Activated CD8-positive, alpha-beta memory T cell treated with anti-CD3 and anti-CD28 coated beads, Interleukin-2, amount 50 U/mL, for 4 hours (primary cell): ENCODE results near the gene MTM1.

ENCODE experiments used
- DNase-seq: peaks from one replicate; pipeline ENCODE4 v3.0.0-alpha.2; 2020

Gene MTM1

DNA sequence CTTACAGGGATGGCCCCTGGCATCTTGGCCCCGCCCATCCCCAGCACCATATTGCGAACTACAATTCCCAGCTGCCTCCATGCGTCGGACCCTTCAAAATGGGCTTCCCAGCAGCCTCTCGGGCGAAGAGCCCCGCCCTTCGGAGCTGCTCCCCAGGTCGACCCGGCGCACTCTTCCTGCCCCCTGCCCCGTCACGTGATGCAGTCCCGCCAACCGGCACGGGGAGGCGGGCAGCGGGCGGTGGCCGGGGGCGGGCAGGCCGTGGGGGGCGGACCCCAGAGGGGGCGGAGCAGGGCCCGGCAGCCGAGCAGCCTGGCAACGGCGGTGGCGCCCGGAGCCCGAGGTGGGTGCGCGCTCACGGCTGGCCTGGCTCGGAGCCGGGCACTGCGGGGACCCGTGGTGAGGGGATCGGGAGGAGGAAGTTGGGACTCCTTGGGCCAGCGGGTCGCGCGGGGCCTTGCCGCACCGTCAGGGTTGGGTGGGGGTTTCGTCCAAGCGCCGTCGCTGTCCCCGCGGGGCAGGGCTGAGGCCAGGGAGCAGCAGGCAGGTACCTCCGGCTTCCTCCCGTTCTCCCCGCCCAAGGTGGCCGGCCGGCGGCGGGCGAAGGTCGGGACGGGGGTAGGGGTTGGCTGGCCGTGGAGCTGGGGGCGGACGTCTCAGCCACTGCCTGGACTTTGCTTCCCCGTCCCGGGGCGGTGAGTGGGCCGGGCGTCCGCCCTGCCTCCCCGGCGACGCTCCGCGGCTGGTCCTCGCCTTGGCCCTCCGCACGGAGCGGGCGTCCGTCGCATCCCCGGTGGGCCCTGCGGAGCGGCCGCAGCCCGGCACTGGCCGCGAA lies at the start of gene MTM1:
Gene MTM1, plus strand, starts transcription at position 302 of the 835 bp plus-strand sequence. CDS start 23,994 bp downstream, outside the sequence.
- DNase-seq: peak; percentile 90

DNA sequence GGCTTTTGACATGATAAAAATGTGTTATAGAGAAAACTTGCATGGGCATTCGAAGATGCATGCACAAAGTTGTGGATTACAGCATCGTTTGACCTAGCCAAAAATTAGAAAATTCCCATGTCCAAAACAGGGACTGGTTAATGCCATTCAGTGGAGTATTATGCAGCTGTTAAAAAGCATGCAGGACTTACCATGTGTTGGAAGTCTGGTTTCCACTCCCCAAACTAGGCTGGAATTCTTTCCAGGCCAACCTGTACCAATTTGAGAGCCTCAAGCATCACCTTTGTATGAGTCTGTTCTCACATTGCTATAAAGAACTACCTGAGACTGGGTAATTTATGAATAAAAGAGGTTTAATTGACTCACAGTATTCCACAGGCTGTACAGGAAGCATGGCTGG lies 45.9 kb upstream of the MTM1 start:
- no peak for DNase-seq

DNA sequence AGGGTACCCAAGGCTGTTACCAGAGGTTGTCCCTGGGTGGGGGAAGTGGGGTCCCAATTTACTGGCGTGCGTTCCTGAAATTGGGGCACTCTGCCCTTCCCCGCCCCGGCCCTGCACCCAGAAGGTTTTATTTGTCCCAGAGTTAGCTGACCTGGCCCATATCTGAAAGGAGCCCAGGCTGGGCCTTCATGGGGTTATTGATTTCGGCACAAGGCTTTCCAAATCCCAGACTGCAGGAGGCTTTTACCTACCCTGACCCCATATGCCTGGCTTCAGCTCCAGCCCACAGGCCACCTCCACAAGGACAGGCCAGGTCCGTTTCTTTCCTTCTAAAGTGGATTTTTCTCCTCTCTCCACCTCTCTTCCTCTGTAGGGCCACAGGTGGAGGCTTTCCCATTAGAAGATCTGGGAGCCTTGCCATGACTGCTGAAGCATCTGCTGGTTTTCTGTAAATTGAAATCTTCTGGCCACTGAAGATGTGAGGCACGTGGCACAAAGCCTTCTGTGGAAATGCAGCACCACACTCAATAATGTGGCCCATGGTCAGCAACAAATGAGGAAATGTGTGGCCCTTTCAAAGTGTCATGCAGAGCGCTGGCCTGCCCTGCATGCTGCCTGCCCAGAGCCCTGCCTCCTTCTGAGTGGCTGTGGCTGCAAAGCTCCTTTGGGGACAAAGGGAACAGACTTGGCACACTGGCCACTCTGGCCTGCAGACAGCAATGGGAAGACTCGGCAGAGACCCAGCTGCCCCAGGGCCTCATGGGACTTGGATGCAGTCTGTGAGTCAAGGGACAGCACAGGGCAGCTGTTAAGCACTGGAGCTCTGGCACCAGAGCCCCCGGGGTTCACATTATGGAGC lies 43.1 kb upstream of the MTM1 start:
- DNase-seq: no peak

DNA sequence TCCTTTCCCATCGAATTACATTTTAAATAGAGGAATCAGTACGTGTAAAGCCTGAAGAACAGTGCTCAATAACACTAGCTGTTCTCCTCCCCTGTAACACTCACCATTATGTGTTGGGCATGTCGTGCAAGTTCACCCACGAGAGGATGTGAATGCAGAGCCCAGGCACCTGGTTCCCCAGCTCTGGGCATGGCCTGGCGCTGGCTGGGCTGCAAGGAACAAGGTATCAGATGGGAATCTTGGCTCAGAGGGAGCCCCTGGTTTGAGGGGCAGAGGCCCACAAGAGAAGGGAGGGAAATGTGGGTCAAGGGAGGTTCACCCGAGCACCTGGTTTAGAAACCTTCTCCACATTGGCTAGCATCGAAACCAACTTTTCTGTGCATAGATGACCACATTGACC lies 41.7 kb upstream of the MTM1 start:
- DNase-seq: no peak

GRCh38 chrX:150527108-150527507 lies 41.3 kb upstream of the MTM1 start:
- DNase-seq: no peak

- no peak for DNase-seq
These were observed 38.8 kb upstream of the MTM1 start for GRCh38 chrX:150529587-150529986.

DNA sequence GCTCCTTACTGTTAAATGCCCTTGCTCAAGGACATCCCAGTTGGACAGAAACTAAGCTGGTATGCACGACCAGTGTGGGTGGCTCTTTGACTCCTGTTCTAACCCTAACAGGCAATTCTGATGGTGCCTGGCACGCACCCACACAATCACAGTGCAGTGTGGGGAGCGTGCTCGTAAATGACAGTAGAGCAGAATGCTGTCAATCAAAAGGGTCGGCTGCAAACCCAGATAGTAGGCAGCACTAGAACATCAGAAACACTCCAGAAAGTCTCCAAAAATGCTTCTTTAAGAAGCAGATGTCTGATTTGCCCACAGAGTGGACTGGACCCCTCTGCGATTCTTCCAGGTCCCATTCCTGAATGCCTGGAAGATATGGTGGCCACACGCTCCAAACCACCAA lies 37.6 kb upstream of the MTM1 start:
- no peak for DNase-seq

- no peak for DNase-seq
These were observed 37.0 kb upstream of the MTM1 start for GRCh38 chrX:150531467-150531866.

DNA sequence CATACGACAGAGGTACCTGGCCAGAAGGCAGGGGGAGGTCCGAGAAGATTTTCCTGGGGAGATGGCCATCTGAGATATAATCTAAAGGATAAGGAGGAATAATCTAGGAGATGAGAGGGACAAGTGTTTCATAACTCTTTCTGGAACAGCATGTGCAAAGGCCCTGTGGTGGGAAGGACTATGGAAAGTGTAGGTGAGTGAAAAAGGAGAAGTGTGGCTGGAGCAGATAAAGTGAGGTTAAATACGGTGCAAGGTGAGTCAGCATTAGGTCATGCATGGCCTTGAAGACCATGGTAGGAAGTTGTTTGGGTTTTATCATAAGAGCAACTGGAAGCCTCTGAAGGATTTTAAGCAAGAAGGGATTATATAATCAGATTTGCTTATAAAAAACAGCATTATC lies 34.6 kb upstream of the MTM1 start:
- no peak for DNase-seq

- no peak for DNase-seq
These were observed 31.8 kb upstream of the MTM1 start for GRCh38 chrX:150536455-150537116.

GRCh38 chrX:150537851-150538250 lies 30.6 kb upstream of the MTM1 start:
- no peak for DNase-seq

GRCh38 chrX:150540965-150541364 lies 27.5 kb upstream of the MTM1 start:
- no peak for DNase-seq

DNA sequence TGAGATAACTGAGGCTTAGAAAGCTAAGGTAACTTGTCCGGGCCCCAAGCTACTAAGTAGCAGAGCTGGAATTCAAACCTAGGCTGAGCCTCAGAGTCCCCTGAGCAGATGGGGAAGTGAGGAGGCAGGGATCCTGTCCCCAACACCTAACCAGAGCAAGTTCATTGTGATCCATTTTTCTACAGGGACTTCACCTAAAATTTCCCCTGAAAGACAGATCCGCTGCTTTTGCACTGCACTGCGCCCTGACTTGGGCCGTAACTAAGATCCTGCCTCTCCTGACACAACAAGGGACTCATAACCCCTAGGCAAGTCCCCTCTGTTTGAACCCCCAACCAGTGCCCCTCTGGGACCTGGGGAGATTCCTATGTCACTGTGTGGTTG lies 25.6 kb upstream of the MTM1 start:
- no peak for DNase-seq

- no peak for DNase-seq
These were observed 24.9 kb upstream of the MTM1 start for GRCh38 chrX:150543230-150544155.

GRCh38 chrX:150544222-150544787 lies 24.1 kb upstream of the MTM1 start:
- DNase-seq: no peak

DNA sequence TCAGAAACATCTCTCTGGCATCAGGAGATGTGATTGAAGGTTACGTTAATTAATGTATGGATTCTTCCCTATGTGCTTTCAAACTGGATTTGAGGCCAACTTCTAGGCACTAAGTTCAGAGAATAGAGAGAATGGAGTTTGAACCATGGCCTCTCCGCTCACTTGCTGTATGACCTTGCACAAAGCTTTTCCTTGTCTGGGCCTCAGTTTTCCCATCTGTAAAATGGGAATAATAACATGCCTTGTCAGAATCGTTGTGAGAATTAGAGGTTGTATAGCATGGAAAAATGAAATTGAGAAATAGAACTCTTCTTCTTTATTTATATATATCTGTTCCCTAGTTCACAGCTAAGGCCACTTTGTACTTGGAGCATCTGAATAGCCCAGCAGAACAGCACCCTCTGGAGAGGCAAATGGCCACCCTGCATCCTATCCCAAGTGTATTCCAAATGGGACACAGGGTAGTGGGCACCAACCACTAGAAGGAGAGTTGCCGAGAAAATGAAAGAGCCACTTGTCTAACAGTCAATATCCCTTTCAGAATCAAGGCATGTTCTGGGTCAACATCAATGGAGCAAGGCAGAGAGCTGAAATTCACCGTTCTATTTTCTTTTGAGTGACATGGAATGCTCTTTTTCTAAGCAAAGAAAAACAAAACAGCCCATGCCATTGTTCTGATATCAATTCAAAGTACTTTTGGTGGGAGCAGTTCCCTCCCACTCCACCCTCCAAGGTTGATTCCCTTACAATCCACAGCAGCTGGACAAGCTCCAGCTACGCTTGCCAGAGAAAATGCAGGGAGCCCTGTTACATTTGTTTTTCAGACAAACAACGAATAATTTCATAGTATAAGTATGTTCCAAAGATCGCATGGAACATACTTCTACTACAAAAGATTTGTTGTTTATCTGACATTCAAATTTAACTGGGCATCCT lies 23.3 kb upstream of the MTM1 start:
- DNase-seq: no peak

DNA sequence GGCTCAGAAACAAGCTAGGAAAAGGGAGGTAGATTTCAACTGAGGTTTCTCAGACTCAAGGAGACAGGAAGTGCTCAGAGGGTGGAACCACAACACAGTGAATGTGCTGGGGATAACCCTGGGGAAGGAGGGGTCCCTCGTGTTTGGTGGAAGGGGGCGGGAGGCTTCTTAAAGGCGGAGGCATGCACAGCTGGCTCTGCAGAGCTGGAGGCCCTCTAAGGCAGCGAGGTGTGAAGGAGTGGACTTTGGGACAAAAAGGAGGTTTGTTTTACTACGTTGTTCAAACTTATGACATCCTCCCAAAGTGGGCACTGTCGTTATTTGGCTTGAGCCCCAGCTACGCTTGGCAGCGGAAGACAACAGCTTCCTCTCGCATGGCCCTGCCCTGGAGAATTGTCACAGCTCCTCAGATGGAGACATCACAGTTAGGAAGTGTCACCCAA lies 21.7 kb upstream of the MTM1 start:
- no peak for DNase-seq

DNA sequence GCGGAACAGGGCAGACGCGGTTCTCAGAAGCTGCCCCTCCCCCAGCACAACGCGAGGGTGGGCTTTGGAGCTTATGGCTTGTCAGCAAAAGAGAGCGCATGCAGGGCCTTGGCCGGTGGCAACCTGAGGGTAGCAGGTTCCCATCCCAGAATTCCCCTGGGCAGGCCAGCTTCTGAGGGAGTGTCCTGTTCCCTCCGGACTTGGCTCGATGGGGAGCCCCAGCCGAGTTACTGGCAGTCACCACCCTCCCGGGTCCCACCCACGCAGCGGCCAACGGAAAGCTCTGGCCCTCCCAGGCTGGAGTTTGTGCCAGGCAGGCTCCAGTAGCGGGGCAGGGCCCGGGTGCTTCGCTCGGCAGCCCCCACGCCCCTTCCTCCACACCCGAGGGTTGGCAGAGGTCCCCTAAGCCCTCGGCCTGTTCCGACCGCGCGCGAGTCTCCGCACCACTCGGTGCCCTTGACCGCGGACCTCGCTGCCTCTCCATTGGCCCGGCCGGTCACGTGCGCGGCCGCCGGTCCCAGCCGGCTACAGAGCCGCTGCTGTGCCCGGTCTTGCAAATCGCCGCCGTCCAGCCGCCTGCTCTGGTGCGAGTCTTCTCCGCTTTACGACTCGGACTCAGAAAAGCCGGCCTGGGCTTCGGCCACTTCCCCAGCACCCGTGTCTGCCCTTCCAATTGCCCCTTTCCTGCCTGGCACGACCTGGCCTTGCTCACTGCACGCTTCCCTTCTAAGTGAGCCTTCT lies 20.9 kb upstream of the MTM1 start:
- DNase-seq: no peak

DNA sequence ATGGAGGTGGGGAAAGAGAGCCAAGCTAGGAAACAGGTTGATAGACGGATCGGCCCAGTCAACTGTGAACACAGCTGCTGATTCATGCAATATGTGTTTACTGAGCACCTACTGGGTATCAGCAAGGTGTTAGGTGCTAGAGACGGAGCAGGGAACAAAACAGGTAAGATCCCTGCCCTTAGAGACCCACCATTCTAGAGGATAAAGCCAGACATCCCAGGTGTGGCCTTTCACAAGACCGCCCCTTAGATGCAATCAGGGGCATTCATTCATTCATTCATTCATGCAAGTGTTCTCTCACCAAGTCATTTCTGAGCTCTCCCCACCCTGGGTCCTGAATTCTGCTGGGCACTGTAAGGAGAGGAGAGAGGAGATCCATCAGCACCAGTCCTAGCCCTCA lies 20.2 kb upstream of the MTM1 start:
- no peak for DNase-seq

DNA sequence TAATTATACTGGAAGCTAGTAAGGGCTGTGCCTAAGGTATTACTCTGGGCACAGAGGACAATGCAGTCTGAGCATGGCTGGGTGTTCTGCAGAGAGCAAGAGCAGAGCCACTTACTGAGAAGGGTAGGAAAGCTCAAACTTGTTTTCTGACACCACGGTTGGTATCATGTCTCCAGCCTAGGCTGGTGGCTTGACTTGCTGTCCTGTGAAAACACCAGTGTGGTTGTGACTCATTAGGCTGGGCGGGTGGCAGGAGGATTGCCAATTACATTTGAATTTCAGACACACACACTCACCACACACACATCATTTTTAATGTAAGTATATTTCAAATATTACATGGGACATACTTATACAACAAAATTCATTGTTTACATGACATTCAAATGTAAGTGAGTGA lies 19.7 kb upstream of the MTM1 start:
- no peak for DNase-seq
